GM19395 (cell line): Measurements from ENCODE around the gene CFAP68.
"Not testable (repeated sequence)": the region's sequence is repeated elsewhere in the genome, so short reads cannot be mapped to it uniquely, and the experiment has no call there.

ENCODE experiments used
- ATAC-seq: cut with Tn5 transposase; IDR thresholded peaks from one replicate; pipeline ENCODE4 v1.9.1; 2021; ENCODE audit warnings: mild to moderate bottlenecking, moderate library complexity; ENCODE audit not compliant: unreplicated experiment

Gene CFAP68

GRCh38 chr11:111870113-111870512 is 9.2 kb upstream of the CFAP68 start:
- ATAC-seq = no peak

GRCh38 chr11:111870522-111870885 is 8.8 kb upstream of the CFAP68 start:
- peak; percentile 26 for ATAC-seq

GRCh38 chr11:111870886-111871692 is 8.3 kb upstream of the CFAP68 start, which contains the start of gene ALG9:
Gene ALG9 (minus strand): TSS chr11:111871581. CDS start chr11:111871482, 99 bp downstream.
- peak; percentile 90 for ATAC-seq

GRCh38 chr11:111871693-111872161 is 7.6 kb upstream of the CFAP68 start:
- ATAC-seq = no peak

- ATAC-seq = no peak
Observed at GRCh38 chr11:111878385-111878848, 924 bp upstream of the CFAP68 start.

GRCh38 chr11:111879637-111879960 is 258 bp downstream of the CFAP68 start:
- ATAC-seq = no peak

GRCh38 chr11:111882202-111882601 is 2.9 kb downstream of the CFAP68 start:
- no peak for ATAC-seq

- ATAC-seq = not testable (repeated sequence)
Observed at GRCh38 chr11:111885053-111885452, 5.7 kb downstream of the CFAP68 start.

GRCh38 chr11:111886032-111886431 is 6.7 kb downstream of the CFAP68 start:
- ATAC-seq = no peak

GRCh38 chr11:111886844-111887243 is 7.5 kb downstream of the CFAP68 start:
- no peak for ATAC-seq

- ATAC-seq = no peak
Observed at GRCh38 chr11:111905411-111905810, 26.1 kb downstream of the CFAP68 start.

GRCh38 chr11:111906680-111907079 is 27.3 kb downstream of the CFAP68 start:
- no peak for ATAC-seq

GRCh38 chr11:111908639-111909305 is 29.4 kb downstream of the CFAP68 start:
- ATAC-seq = no peak

GRCh38 chr11:111909378-111909777 is 30.0 kb downstream of the CFAP68 start:
- ATAC-seq = no peak

GRCh38 chr11:111910676-111911562 is 31.6 kb downstream of the CFAP68 start:
- ATAC-seq = no peak

GRCh38 chr11:111911563-111912401 is 32.4 kb downstream of the CFAP68 start, which contains the start of gene CRYAB:
Gene CRYAB (minus strand): TSS chr11:111911770. CDS start chr11:111911724, 46 bp downstream.
- no peak for ATAC-seq

- ATAC-seq = no peak
Observed at GRCh38 chr11:111912535-111912934, 33.2 kb downstream of the CFAP68 start, which contains the start of gene HSPB2. Gene HSPB2 (plus strand): TSS chr11:111912734. CDS start chr11:111912830, 96 bp downstream.

GRCh38 chr11:111913031-111913861 is 33.9 kb downstream of the CFAP68 start:
- ATAC-seq = no peak

- ATAC-seq = no peak
Observed at GRCh38 chr11:111913997-111914396, 34.7 kb downstream of the CFAP68 start.
